Stimulated activated CD4-positive, alpha-beta T cell treated with anti-CD3 and anti-CD28 coated beads, Interleukin-4, amount 100 ng/mL, for 1 hour (primary cell): ENCODE measurements around the gene ARNT2.
"Not testable (repeated sequence)": the region's sequence is repeated elsewhere in the genome, so short reads cannot be mapped to it uniquely, and the experiment has no call there.

Source experiments
- DNase-seq: peaks from one replicate; pipeline ENCODE4 v3.0.0-alpha.2; 2020

ARNT2 gene

DNA sequence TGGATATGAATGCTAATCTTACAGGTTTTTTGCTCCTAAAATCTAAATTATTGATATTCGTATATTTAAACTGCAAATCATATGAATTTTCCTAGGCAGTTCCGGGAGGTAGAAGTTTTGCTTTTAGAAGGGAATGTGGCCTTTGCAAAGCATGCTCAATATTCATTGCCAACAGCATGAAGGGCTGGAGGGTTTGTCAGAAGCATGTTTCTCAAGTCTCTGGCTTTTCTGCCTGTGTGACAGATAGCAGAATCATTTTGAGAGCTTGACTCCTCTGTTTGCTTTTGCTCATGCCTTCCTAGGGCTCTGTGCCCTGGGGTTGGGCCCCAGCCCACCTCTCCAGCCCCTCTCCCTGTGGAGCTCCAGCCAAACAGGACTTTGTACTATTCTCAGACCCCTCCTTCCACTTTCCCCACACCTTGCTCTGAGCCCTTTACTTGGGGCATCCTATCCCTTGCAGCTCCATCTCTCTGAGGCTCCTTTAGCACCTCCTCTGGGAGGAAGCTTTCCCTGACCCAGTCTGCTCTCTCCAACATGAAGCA, 91.3 kb downstream of the ARNT2 start:
- DNase-seq, result no peak

DNA sequence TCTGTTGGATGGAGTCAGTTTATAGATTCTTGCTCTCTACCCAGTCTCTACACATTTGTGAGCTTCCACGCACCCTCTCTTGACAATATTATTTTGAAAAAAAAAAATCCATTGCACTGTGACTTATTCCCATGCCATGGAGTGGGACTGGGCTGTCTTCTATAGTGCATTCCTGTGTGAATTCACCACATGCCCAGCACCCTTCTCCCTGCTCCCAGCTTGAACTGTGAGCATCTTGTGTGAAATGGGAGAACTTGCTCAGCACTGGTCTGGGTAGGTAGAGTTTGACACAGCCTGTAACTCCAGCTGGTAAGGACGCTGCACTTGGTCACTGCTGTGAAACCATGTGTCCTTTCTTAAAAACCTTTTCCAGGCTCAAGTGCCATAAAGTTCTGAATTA, 91.9 kb downstream of the ARNT2 start:
- no peak for DNase-seq

DNA sequence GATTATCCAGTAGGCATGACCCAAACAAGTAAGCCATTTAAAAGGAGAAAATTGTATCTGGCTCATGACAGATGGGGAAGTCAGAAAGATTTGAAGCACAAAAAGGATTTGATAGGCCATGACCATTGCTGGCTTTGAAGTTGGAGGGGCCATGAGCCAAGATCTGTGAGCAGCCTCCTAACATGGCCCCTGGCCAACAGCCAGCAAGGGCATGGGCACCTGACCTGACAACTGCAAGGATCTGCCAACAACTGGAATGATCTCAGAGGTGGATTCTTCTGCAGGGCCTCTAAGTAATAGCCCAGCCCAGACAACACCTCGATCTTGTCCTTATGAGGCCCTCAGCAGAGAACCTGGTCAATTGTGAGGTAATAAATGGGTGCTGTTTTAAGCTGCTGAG, 93.0 kb downstream of the ARNT2 start:
- no peak for DNase-seq

- DNase-seq, result no peak
Measured at GRCh38 chr15:80498652-80499051, 94.5 kb downstream of the ARNT2 start.

- no peak for DNase-seq
Measured at GRCh38 chr15:80500021-80500420, 95.8 kb downstream of the ARNT2 start.

- no peak for DNase-seq
Measured at GRCh38 chr15:80501476-80501875, 97.3 kb downstream of the ARNT2 start.

DNA sequence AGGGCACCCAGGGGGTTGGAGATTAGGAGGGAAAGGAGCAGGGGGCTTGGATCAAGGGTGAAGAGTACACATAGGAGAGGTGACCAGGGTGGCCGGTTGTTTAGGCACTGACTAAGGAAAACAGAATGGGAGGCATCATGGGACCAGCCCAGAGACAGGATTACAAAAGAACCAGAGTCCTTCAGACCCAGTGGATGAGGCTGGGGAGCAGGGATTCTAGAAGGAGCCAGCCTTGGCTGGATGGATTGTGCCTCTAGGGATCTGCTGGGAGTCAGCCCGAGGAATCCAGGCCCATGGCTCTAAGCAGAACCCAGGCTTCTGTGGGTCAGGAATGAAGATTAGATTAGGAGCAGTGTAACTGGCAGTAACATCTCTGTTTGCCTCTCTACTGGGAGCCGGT, 98.6 kb downstream of the ARNT2 start:
- DNase-seq, result no peak

- DNase-seq, result no peak
Measured at GRCh38 chr15:80503319-80503952, 99.3 kb downstream of the ARNT2 start.

DNA sequence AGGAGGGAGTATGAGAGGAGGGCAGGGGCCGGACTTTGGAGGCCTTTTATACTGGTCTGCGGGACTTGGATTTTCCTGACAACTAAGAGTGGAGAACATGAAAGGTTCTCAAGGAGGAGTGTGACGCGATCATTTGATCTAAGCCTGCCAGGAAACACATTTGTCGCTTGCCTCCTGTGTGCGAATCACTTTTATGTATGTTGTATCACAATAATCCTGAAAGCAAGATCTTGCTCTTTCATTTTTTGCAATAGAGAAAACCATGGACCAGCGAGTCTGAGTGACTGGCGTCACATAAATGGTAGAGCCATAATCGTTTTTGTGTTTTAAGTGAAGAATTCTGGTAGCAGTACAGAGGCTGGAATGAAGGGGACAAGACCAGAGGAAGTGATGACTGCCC, 100.7 kb downstream of the ARNT2 start:
- DNase-seq, result no peak

DNA sequence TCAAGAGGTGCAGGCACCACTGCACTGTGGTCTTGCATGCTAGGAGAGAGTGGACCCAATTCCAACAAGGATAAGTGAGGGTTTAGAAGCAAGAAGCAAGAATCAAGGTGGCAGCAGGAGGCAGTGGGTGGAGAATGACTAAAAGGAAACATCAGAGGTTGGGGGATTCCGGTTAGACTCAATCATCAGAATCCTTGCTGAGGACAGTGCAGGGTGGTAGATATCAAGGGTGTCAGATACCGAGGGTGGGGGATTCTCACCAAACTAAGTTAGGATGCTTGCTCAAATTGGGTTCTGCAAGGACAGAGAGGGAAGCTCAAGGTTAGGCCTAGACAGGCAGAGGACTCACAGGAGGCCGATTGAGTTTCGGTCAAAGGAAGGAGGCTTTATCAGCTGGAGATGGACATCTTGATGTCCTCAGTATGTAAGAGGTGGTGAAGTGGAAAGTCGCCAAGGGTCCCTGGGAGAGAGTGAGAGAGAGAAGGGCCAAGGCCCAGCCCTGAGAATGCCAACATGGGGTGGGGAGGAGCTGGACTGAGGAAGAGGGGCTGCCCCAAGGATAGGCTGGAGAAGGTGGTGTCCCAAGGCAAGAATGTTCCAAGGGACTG, 102.2 kb downstream of the ARNT2 start:
- DNase-seq, result no peak

GRCh38 chr15:80507131-80507530, 102.9 kb downstream of the ARNT2 start:
- DNase-seq, result no peak

DNA sequence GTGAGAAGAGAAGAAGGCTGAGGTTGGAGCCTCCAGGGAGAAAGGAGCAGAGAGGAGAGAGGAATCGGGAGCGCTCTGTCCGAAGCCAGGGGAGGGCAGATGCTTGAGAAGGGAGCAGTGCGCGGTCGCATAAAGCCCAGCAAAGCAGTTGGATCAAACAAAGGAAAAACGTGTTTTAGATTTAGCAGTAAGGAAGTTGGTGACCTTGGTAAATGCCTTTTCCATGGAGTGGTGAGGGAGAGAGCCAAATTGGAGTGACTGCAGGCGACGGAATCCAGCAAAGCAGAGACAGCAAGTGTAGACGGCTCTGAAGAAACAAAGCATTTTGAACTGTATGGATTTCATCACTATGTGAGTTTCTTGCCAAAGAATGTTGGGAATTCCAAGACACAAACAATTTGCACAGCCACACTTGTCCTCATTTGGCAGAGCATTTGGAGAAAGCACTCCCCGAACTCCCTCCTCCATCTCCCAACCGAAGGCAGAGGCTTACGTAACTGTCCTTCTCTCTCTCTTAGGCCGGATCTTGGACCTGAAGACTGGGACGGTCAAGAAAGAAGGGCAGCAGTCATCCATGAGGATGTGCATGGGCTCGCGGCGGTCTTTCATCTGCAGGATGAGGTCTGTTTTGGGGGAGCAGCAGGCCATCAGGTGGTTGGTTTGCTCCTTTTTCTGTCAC, 103.6 kb downstream of the ARNT2 start:
- no peak for DNase-seq

- no peak for DNase-seq
Measured at GRCh38 chr15:80508783-80509182, 104.6 kb downstream of the ARNT2 start.

DNA sequence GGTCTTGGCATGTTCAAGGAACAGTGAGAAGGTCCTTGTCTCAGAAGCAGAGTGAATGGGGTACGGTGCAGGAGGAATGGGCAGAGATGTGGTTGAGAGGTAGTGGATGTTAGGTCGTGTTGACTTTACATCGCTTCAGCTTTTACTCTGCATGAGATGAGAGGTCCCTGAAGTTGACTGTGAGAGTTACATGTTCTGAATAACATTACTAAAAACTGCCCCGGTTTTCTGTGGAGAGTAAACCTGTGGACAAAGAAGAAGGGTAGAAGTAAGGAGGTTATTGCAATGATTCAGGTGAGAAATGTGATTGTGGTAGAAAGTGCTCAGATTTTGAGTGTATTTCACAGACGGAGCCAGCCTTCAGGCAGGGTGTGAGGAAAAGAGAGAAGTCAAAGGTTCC, 105.6 kb downstream of the ARNT2 start:
- DNase-seq, result no peak

- not testable (repeated sequence) for DNase-seq
Measured at GRCh38 chr15:80510985-80511384, 106.8 kb downstream of the ARNT2 start.

- DNase-seq, result no peak
Measured at GRCh38 chr15:80512726-80513660, 108.8 kb downstream of the ARNT2 start.

DNA sequence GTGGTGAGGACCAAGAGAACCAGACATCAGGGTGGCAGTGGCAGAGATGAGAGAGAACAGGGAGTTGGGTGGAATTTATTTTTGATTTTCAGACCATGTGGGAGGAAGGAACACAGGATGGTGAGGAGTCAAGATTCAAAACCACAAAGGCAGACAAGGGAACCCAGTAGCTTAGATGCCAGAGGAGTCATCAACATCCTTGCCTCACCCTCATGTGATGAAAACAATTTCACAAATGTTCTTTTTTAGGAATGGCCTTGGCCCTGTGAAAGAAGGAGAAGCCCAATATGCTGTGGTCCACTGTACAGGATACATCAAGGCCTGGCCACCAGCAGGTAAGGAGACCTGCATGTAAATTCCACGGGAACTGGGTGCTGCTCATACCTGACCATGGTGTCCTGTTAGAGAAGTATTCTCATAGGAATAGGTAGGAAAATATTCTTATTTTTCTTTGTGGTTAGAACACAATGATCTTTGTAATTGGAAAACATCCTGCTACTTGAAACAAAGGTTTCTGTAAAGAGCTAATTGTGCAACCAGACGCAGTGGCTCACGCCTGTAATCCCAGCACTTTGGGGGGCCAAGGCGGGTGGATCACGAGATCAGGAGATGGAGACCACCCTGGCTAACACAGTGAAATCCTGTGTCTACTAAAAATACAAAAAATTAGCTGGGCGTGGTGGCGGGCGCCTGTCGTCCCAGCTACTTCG, 110.0 kb downstream of the ARNT2 start:
- no peak for DNase-seq

- no peak for DNase-seq
Measured at GRCh38 chr15:80517290-80517689, 113.1 kb downstream of the ARNT2 start.

DNA sequence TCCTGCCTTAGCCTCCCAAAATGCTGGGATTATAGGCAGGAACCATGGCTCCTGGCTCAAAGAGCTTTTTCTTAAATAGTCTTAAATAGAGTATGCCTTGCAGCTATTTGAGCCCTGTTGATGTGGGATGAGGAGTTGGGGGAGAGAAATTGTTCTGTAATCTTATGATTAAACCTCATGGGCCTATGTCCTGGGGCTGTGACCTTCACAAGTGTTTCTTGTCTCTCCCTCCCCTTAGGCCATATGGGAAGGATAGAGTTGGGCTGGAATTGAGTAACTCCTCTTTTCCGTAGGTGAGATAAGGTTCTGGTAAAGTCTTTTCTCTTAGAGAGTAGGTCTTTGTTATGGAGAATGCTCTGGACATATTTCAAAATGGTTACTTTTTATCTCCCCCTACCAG, 114.3 kb downstream of the ARNT2 start:
- no peak for DNase-seq

DNA sequence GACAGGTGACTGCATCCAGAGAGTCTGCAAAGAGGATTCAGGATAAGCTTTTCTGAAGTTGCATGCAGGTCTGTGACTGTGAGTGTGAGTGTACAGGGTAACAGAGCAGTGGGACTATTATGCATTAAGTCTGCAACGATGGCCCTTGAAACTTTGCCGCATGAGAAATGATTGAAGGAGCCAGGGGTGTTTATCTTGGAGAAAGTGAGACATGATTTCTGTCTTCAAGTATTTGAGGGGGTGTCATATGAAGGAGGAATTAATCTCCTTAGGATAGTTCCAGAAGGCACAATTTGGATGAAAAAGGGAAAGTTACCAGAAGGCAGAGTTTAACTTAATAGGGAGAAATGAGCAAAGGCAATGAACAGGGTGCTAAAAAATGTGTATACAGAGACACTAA, 119.6 kb downstream of the ARNT2 start:
- DNase-seq, result no peak

DNA sequence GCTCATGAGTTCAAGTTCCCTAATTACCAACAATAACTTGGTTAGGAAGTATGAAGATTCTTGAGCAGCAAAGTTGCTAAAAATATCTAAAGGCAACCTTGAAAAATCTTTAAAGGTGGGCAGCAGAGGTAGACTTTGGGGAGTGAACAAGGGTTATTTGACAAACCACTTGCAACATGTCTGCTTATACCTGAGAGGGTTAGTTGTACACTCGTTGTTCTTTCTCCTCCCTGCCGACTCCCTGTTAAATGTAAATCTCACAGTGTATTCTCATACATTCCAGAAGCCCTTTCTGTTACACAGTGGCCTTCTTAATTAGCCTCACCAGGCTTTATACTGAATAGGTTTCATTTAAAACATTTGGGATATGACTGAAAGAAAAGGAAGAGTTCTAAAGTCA, 121.7 kb downstream of the ARNT2 start:
- DNase-seq, result no peak

- no peak for DNase-seq
Measured at GRCh38 chr15:80526556-80527340, 122.6 kb downstream of the ARNT2 start.
